ENCODE results near the gene CD53. TPM values are rescaled to one million over a fixed set of nuclear protein-coding genes. Genes with fewer than 3 reads are reported as not detected.
"Not testable (repeated sequence)": the region's sequence is repeated elsewhere in the genome, so short reads cannot be mapped to it uniquely, and the experiment has no call there.

CD53 gene
- total and polyA plus RNA-seq, 2 experiments from 2014 or later, result not detected

GRCh38 chr1:110857964-110858948 is 14.7 kb upstream of the CD53 start:
- Histone ChIP-seq H3K9me3 (ENCODE audit: low read depth) (no peaks in the 10 kb centered on the region), H3K36me3 (ENCODE audit: low read depth) (no peaks in the 10 kb centered on the region), H3K4me3 (no peak overlapping the region), H3F3A (ENCODE audit: insufficient read depth) (no peaks in the 10 kb centered on the region), H2AFZ (no peak overlapping the region), H3K4me1 (ENCODE audit: insufficient read depth) (no peaks in the 10 kb centered on the region), H3K79me2 (ENCODE audit: insufficient read depth) (no peaks in the 10 kb centered on the region), H3K27ac (no peak overlapping the region), H3K4me2 (ENCODE audit: unreplicated experiment) (no peak overlapping the region), H4K20me1 (ENCODE audit: insufficient read depth) (no peaks in the 10 kb centered on the region), H3K27me3 (replicated peaks; ENCODE audit: insufficient read depth) (0 out of 2 replicates have a peak, but pooled peaks cover 3% of the 10 kb centered on the region), H3K9me2 (ENCODE audit: insufficient read depth) (no peaks in the 10 kb centered on the region), H3K9ac (no peak overlapping the region)
- DNase-seq, result peak; percentile 18
- 24 to 25% methylated on average over 7 of the region's 7 CpGs for WGBS, 2 experiments (ENCODE audit: low coverage in 1 of 2, low lambda C conversion rate in 2 of 2, missing lambda C conversion rate in 2 of 2)
- TF ChIP-seq EZH2 (IDR thresholded peaks at IDR 0.05; ENCODE audit: insufficient read depth, poor library complexity, severe bottlenecking) (no peak), EZH2phosphoT487 (IDR thresholded peaks at IDR 0.05; ENCODE audit: insufficient read depth, low read depth) (no peak)
- in situ Hi-C loops (cut with MboI), result no loop called here

- no peak for DNase-seq
- Histone ChIP-seq H3K27me3 (replicated peaks; ENCODE audit: insufficient read depth) (0 out of 2 replicates have a peak, but pooled peaks cover under 1% of the 10 kb centered on the region), H3K27ac (no peak overlapping the region), H3K9me2 (ENCODE audit: insufficient read depth) (no peaks in the 10 kb centered on the region), H3K36me3 (ENCODE audit: low read depth) (no peaks in the 10 kb centered on the region), H3K4me1 (ENCODE audit: insufficient read depth) (no peaks in the 10 kb centered on the region), H3K79me2 (ENCODE audit: insufficient read depth) (no peaks in the 10 kb centered on the region), H3K9me3 (ENCODE audit: low read depth) (no peaks in the 10 kb centered on the region), H2AFZ (no peak overlapping the region), H3F3A (ENCODE audit: insufficient read depth) (no peaks in the 10 kb centered on the region), H3K9ac (no peak overlapping the region), H4K20me1 (ENCODE audit: insufficient read depth) (no peaks in the 10 kb centered on the region), H3K4me3 (no peak overlapping the region), H3K4me2 (ENCODE audit: unreplicated experiment) (no peak overlapping the region)
- in situ Hi-C loops (cut with MboI), result no loop called here
- 0 to 9% methylated on average over 2 of the region's 2 CpGs for WGBS, 2 experiments (ENCODE audit: low coverage in 1 of 2, low lambda C conversion rate in 2 of 2, missing lambda C conversion rate in 2 of 2)
- no peak for TF ChIP-seq EZH2 (IDR thresholded peaks at IDR 0.05; ENCODE audit: insufficient read depth, poor library complexity, severe bottlenecking)
Observed at GRCh38 chr1:110859062-110859461, 13.9 kb upstream of the CD53 start.

GRCh38 chr1:110860174-110860573 is 12.8 kb upstream of the CD53 start:
- Histone ChIP-seq H4K20me1 (ENCODE audit: insufficient read depth) (no peaks in the 10 kb centered on the region), H3K4me2 (ENCODE audit: unreplicated experiment) (no peak overlapping the region), H3K27me3 (replicated peaks; ENCODE audit: insufficient read depth) (no peaks in the 10 kb centered on the region), H3K9ac (no peak overlapping the region), H3K4me3 (no peak overlapping the region), H3K9me2 (ENCODE audit: insufficient read depth) (no peaks in the 10 kb centered on the region), H3K36me3 (ENCODE audit: low read depth) (no peaks in the 10 kb centered on the region), H2AFZ (no peak overlapping the region), H3K79me2 (ENCODE audit: insufficient read depth) (no peaks in the 10 kb centered on the region), H3F3A (ENCODE audit: insufficient read depth) (no peaks in the 10 kb centered on the region), H3K4me1 (ENCODE audit: insufficient read depth) (no peaks in the 10 kb centered on the region), H3K27ac (no peak overlapping the region), H3K9me3 (ENCODE audit: low read depth) (no peaks in the 10 kb centered on the region)
- DNase-seq, result no peak
- in situ Hi-C loops (cut with MboI), result no loop called here
- no peak for TF ChIP-seq EZH2phosphoT487 (IDR thresholded peaks at IDR 0.05; ENCODE audit: insufficient read depth, low read depth)
- WGBS, 2 experiments (ENCODE audit: low coverage in 1 of 2, low lambda C conversion rate in 2 of 2, missing lambda C conversion rate in 2 of 2), result 12 to 13% methylated on average over 2 of the region's 2 CpGs

- H3K27ac ChIP-seq; H3K9me3 ChIP-seq (ENCODE audit: low read depth); H3K79me2 ChIP-seq (ENCODE audit: insufficient read depth); in situ Hi-C loops (cut with MboI); H3K36me3 ChIP-seq (ENCODE audit: low read depth); H4K20me1 ChIP-seq (ENCODE audit: insufficient read depth); H3K27me3 ChIP-seq (replicated peaks; ENCODE audit: insufficient read depth); DNase-seq; H3K9ac ChIP-seq; H2AFZ ChIP-seq; H3F3A ChIP-seq (ENCODE audit: insufficient read depth); H3K4me3 ChIP-seq; H3K9me2 ChIP-seq (ENCODE audit: insufficient read depth); H3K4me1 ChIP-seq (ENCODE audit: insufficient read depth); H3K4me2 ChIP-seq (ENCODE audit: unreplicated experiment): not testable (repeated sequence)
- WGBS, 2 experiments (ENCODE audit: low coverage in 1 of 2, low lambda C conversion rate in 2 of 2, missing lambda C conversion rate in 2 of 2), result 30 to 49% methylated on average over 2 of the region's 2 CpGs
Observed at GRCh38 chr1:110860620-110861019, 12.3 kb upstream of the CD53 start.

GRCh38 chr1:110861942-110862341 is 11.0 kb upstream of the CD53 start:
- WGBS, 2 experiments (ENCODE audit: low coverage in 1 of 2, low lambda C conversion rate in 2 of 2, missing lambda C conversion rate in 2 of 2), result 9 to 12% methylated on average over 1 of the region's 1 CpG
- H3K4me2 ChIP-seq (ENCODE audit: unreplicated experiment); DNase-seq; H3K9ac ChIP-seq; H4K20me1 ChIP-seq (ENCODE audit: insufficient read depth); H3K27me3 ChIP-seq (replicated peaks; ENCODE audit: insufficient read depth); in situ Hi-C loops (cut with MboI); H3K4me1 ChIP-seq (ENCODE audit: insufficient read depth); H3K79me2 ChIP-seq (ENCODE audit: insufficient read depth); H3F3A ChIP-seq (ENCODE audit: insufficient read depth); H3K27ac ChIP-seq; H2AFZ ChIP-seq; H3K9me2 ChIP-seq (ENCODE audit: insufficient read depth); H3K4me3 ChIP-seq; H3K36me3 ChIP-seq (ENCODE audit: low read depth); H3K9me3 ChIP-seq (ENCODE audit: low read depth): not testable (repeated sequence)

All from GM23248 (cell line).